Measurements from ENCODE around the gene PCK1.

DNA sequence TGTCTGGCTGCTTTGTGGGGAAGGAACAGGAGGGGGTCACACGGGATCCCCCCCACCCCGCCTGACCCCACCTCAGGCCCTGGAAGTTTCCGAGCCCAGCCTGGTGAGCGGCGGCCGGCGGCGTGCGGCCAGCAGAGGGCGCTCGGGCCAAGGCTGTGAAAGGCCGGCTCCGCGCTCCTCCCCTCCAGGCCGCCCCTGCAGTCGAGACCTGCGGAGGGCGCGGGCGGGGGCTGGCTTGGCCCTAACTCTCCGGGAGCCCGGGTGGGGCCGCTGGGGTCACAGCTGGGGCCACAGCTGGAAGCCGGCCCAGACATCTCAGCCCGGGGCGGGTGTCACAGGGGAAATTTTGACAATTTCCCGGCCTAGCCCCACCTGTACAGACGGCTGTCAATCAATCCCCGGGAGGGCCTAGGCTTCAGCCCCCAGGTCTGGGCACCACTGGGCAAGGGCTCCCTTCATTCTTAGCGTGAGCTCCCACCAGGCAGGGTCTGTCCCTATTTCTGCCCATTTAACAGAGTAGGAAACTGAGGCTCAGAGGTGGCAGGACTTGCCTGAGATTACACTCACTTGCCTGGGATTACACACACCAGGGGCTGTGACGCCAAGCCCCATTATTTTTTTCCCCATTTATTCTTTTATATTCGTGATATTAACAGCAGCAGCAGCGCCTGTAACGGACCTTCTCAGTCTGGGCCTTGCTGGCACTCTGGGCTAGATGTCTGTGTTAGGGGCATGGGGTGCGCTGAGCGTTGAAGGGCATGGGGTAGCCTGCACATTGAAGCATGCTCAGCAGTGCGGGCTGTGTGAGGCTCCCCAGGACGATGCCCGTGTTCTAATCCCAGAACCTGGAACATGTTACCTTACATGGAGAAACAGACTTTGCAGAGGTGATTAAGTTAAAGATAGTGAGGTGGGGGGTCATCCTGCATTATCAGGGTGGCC lies 36.4 kb downstream of the PCK1 start:
- TF ChIP-seq POLR2AphosphoS5 (IDR thresholded peaks at IDR 0.05; ENCODE audit: borderline replicate concordance, low read depth, low read length) (no peak), EZH2 (IDR thresholded peaks at IDR 0.05) (no peak)
